DOHH2 (cell line): ENCODE data around the gene PKNOX1.
A peak's percentile ranks its signal among the peaks of the same experiment; 100 is the strongest.

ENCODE experiments used
- H3F3A ChIP-seq: fragments of 200-600 bp; sonication (generic), shearing (Covaris generic); 2 replicates; pipeline ENCODE4 v1.6.0; 2016; ENCODE audit warnings: antibody characterized with exemption, mild to moderate bottlenecking; ENCODE audit not compliant: control insufficient read depth, insufficient read depth
- H3K27ac ChIP-seq: fragments of 200-600 bp; sonication (generic); 2 replicates; pipeline ENCODE4 v1.5.1; 2014; ENCODE audit warnings: low read depth, mild to moderate bottlenecking, low read length, moderate library complexity
- H3K27me3 ChIP-seq: fragments of 200-600 bp; sonication (generic); 2 replicates; pipeline ENCODE4 v1.6.1; 2014; ENCODE audit warnings: mild to moderate bottlenecking, low read length, mixed read lengths; ENCODE audit not compliant: control insufficient read depth
- H3K36me3 ChIP-seq: fragments of 200-600 bp; sonication (generic); 2 replicates; pipeline ENCODE4 v1.6.1; 2014; ENCODE audit warnings: mild to moderate bottlenecking, low read length, moderate library complexity, mixed read lengths; ENCODE audit not compliant: control insufficient read depth
- H3K4me1 ChIP-seq: fragments of 200-600 bp; sonication (generic); 2 replicates; pipeline ENCODE4 v1.6.1; 2014; ENCODE audit warnings: mild to moderate bottlenecking, low read length, mixed read lengths; ENCODE audit not compliant: control insufficient read depth
- H3K4me2 ChIP-seq: fragments of 200-600 bp; sonication (generic); 2 replicates; pipeline ENCODE4 v1.6.0; 2014; ENCODE audit warnings: mild to moderate bottlenecking, low read length, moderate library complexity
- H3K4me3 ChIP-seq: fragments of 200-600 bp; sonication (generic); 2 replicates; pipeline ENCODE4 v1.5.1; 2014; ENCODE audit warnings: mild to moderate bottlenecking, low read length, mixed read lengths
- H3K79me2 ChIP-seq: fragments of 200-600 bp; sonication (generic); 2 replicates; pipeline ENCODE4 v1.6.1; 2014; ENCODE audit warnings: mild to moderate bottlenecking, low read length, mixed read lengths; ENCODE audit not compliant: control insufficient read depth
- H3K9me2 ChIP-seq: fragments of 200-600 bp; sonication (generic); replicated peaks from 2 replicates; pipeline ENCODE4 v1.6.1; 2014; ENCODE audit warnings: mild to moderate bottlenecking, low read length, mixed read lengths; ENCODE audit not compliant: control insufficient read depth
- H3K9me3 ChIP-seq: fragments of 200-600 bp; sonication (generic); 2 replicates; pipeline ENCODE4 v1.6.1; 2014; ENCODE audit warnings: antibody characterized with exemption, low read length, mixed read lengths; ENCODE audit not compliant: control insufficient read depth, insufficient read depth
- H4K20me1 ChIP-seq: fragments of 200-600 bp; sonication (generic); 2 replicates; pipeline ENCODE4 v1.6.0; 2014; ENCODE audit warnings: low read depth, mild to moderate bottlenecking, antibody characterized with exemption, low read length, moderate library complexity; ENCODE audit not compliant: control insufficient read depth, insufficient read depth
- CTCF ChIP-seq: fragments of 200-600 bp; sonication (generic); IDR thresholded peaks from one replicate; pipeline ENCODE4 v1.5.1; 2014; ENCODE audit warnings: antibody characterized with exemption, mild to moderate bottlenecking, low read depth, low read length; ENCODE audit not compliant: poor library complexity, severe bottlenecking
- EZH2phosphoT487 ChIP-seq: fragments of 200-600 bp; sonication (generic); IDR thresholded peaks from 2 replicates; pipeline ENCODE4 v1.6.1; 2017; ENCODE audit warnings: borderline replicate concordance, mild to moderate bottlenecking, antibody characterized with exemption, low read length, moderate library complexity, mixed read lengths

The PKNOX1 gene

DNA sequence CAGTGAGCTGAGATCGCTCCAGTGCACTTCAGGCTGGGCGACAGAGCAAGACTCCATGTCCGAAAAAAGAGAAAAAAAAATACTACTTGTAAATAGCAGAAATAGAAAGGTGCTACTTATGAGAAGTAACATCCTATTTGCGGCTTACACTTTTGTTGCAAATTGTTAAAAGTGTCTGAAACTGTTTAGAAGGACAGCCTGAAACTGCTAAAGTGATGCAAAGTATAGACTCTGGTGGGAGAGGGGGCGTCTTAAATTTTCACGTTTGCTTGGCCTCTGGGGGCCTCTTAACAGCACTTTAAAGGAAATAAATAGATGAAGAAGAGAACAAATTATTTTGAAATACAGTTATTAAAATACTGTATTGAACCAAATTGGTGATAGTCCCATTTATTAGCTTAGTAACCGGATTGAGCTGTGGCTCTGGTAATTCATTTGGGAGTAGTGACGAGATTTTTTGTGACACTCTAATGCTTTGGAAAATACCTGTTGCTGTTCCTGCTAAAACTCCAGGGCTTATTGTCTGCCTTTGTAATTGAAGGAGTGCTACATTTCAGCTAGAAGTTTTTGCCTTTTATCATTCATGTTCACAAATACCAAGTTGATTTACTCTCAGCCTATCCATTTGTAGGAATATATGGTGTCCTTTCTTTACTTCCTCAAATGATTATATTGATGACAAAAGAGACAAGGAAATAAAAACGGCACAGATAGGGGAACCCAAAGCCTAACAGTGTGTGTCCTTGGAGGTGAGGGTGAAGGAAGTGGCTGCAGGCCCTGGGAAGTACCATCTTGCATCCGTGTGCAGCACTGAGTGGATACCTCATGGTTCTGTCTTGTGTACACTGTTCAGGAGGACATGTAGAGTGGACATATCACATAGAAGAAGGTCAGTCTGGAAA is 6.2 kb downstream of the PKNOX1 start:
- Histone ChIP-seq H3K9me3 (no peaks in the 10 kb centered on the region), H3K27ac (peak overlapping the region; percentile 12; the same call in 1 of the 2 replicates), H3K4me1 (peaks cover 48% of the 10 kb centered on the region), H3F3A (peaks cover 8% of the 10 kb centered on the region), H3K9me2 (no peaks in the 10 kb centered on the region), H3K79me2 (peaks cover 91% of the 10 kb centered on the region), H4K20me1 (peaks cover 7% of the 10 kb centered on the region; the same call in 1 of the 2 replicates), H3K4me3 (peak overlapping the region; percentile 8), H3K36me3 (peaks cover 21% of the 10 kb centered on the region), H3K27me3 (no peaks in the 10 kb centered on the region), H3K4me2 (peak overlapping the region; percentile 44)
- TF ChIP-seq CTCF (no peak), EZH2phosphoT487 (no peak)

DNA sequence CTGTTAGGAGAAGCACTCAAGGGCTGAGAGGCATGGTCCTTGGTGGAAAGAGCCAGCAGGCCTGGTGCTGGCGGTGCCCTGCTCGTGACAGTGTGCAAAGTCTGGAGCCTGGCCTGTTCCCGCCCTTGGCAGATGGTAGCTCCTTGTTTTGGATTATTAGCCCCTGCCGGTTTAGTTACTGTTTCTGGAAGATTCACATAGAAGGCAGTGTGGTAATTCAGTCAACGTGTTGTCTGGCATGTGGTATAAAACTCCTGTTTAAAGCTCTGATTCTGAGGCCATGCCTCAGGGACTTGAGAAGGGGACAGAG is 6.8 kb downstream of the PKNOX1 start:
- H3K36me3 ChIP-seq, result peaks cover 21% of the 10 kb centered on the region
- no peak for TF ChIP-seq CTCF
- no peak for TF ChIP-seq EZH2phosphoT487
- no peaks in the 10 kb centered on the region for H3K9me3 ChIP-seq
- H3K27ac ChIP-seq, result no peak overlapping the region
- H3K4me1 ChIP-seq, result peaks cover 42% of the 10 kb centered on the region
- H3K27me3 ChIP-seq, result no peaks in the 10 kb centered on the region
- no peaks in the 10 kb centered on the region for H3K9me2 ChIP-seq
- peaks cover 7% of the 10 kb centered on the region; the same call in 1 of the 2 replicates for H4K20me1 ChIP-seq
- peaks cover 88% of the 10 kb centered on the region for H3K79me2 ChIP-seq
- peaks cover 8% of the 10 kb centered on the region for H3F3A ChIP-seq
- H3K4me3 ChIP-seq, result no peak overlapping the region
- peak overlapping the region; percentile 44 for H3K4me2 ChIP-seq

DNA sequence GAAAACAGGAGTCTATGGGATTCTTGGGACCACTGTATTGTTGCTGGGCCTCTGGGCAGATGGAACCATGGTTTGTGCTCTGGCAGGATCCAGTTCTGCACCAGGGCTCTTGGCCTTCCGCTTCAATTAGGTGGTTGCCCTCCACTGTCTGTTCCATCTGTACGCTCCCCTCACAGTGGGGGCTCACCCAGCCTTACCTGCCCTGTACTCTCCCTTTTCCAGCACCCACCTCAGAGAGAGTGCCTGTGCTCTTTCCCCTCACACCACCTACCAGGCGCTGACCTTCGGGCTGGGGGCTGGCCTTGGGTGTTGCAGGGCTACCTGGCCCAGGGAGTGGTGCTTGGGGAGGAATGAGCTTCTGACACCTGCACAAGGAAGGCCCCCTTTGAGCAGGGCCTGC is 7.5 kb downstream of the PKNOX1 start:
- Histone ChIP-seq H3K9me2 (no peaks in the 10 kb centered on the region), H3K36me3 (peaks cover 14% of the 10 kb centered on the region), H3K4me3 (no peak overlapping the region), H4K20me1 (peaks cover 7% of the 10 kb centered on the region; the same call in 1 of the 2 replicates), H3K4me2 (no peak overlapping the region), H3K4me1 (peaks cover 35% of the 10 kb centered on the region), H3K9me3 (no peaks in the 10 kb centered on the region), H3K79me2 (peaks cover 88% of the 10 kb centered on the region), H3K27me3 (no peaks in the 10 kb centered on the region), H3F3A (peaks cover 4% of the 10 kb centered on the region; the same call in 1 of the 2 replicates), H3K27ac (no peak overlapping the region)
- no peak for TF ChIP-seq CTCF
- TF ChIP-seq EZH2phosphoT487, result no peak
